Ishikawa (cell line): ENCODE data around the gene KIF26B.

Experiments
- CEBPB ChIP-seq: IDR thresholded peaks from 2 replicates; pipeline ENCODE4 v1.6.1; 2012
- CREB1 ChIP-seq: IDR thresholded peaks from 2 replicates; pipeline ENCODE4 v1.6.1; 2012; ENCODE audit warnings: low read depth
- EGR1 ChIP-seq: IDR thresholded peaks from 2 replicates; pipeline ENCODE4 v1.6.1; 2012
- EP300 ChIP-seq: IDR thresholded peaks from 2 replicates; pipeline ENCODE4 v1.6.1; 2012; ENCODE audit warnings: borderline replicate concordance
- FOXM1 ChIP-seq: IDR thresholded peaks from 2 replicates; pipeline ENCODE4 v1.6.1; 2012; ENCODE audit warnings: low read depth, borderline replicate concordance
- MAX ChIP-seq: IDR thresholded peaks from 2 replicates; pipeline ENCODE4 v1.6.1; 2012
- NFIC ChIP-seq: IDR thresholded peaks from 2 replicates; pipeline ENCODE4 v1.6.1; 2012
- RAD21 ChIP-seq: IDR thresholded peaks from 2 replicates; pipeline ENCODE4 v1.6.1; 2012; ENCODE audit warnings: low read depth
- TAF1 ChIP-seq: IDR thresholded peaks from 2 replicates; pipeline ENCODE4 v1.6.1; 2012; ENCODE audit warnings: low read depth, mild to moderate bottlenecking
- TCF12 ChIP-seq: IDR thresholded peaks from 2 replicates; pipeline ENCODE4 v1.6.1; 2012; ENCODE audit warnings: low read depth
- TEAD4 ChIP-seq: IDR thresholded peaks from 2 replicates; pipeline ENCODE4 v1.6.1; 2012
- USF1 ChIP-seq: IDR thresholded peaks from 2 replicates; pipeline ENCODE4 v1.6.1; 2012
- YY1 ChIP-seq: IDR thresholded peaks from 2 replicates; pipeline ENCODE4 v1.6.1; 2012; ENCODE audit warnings: low read depth
- ZBTB7A ChIP-seq: IDR thresholded peaks from 2 replicates; pipeline ENCODE4 v1.6.1; 2012; ENCODE audit warnings: low read depth
- TF ChIP-seq, protein P1 (sequence below): IDR thresholded peaks from 2 replicates; pipeline ENCODE4 v1.6.1; 2012; ENCODE audit warnings: low read depth, mild to moderate bottlenecking

The KIF26B gene

GRCh38 chr1:245124644-245125043, 30.1 kb upstream of the KIF26B start:
- TF ChIP-seq YY1: no peak
- TF ChIP-seq EGR1: no peak
- TF ChIP-seq TEAD4: no peak
- no peak for TF ChIP-seq NFIC
- TF ChIP-seq EP300: no peak
- TF ChIP-seq TAF1: no peak
- no peak for TF ChIP-seq USF1
- no peak for TF ChIP-seq TCF12
- TF ChIP-seq MAX: no peak
- no peak for TF ChIP-seq ZBTB7A
- TF ChIP-seq CREB1: no peak
- no peak for TF ChIP-seq FOXM1

DNA sequence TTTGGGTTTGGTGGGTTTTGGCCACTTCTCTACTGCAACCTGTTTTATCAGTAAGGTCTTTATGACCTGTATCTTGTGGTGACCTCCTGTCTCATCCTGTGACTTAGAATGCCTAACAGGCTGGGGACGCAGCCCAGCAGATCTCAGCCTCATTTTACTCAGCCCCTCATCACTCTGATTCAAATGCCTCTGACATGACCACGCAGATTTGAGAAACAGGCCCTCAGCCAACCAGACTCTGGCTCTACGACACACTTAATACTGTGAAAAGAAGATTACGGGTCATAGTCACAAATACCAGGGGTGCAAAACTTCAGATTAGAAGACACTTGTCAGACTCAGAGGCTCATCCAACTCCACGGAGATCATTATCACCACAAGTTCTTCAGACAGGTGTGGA, 28.3 kb upstream of the KIF26B start:
- TF ChIP-seq MAX (no peak), TEAD4 (no peak), TCF12 (no peak), EP300 (no peak), CREB1 (no peak), TAF1 (no peak), CEBPB (no peak)

DNA sequence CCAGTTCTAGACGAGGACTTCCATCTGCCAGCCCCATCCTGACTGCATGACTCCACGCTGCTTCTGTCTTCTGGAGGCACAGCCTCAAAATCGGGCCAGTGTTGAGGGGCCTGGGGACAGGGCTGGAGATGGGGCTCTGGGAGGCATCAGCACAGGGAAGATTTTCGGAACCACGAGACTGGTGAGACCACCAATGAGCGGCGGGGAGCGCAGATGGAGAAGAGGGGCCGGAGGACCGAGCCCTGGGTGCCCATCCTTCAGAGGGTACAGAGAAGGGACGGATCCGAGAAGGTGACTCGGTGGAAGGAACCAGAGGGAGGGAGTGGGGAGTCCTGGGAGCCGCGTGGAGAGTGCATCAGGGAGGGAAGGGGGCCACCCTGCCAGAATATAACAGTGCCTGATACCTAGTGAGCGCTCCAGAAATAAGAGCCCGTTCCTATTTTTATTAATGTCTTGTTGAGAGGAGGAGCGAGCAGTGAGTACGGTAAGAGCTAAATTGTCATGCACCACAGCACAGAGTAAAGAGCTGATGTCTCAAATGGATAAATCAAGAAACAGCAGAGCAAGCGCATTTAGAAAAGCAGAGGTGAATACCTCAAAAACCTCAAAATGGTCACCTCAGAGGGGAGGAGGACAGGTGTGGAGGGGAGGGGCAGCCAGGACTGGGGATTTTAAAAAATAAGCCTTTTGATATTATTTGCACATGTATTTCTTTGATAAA, 26.2 kb upstream of the KIF26B start:
- TF ChIP-seq TCF12 (no peak), EGR1 (no peak), TEAD4 (no peak), CEBPB (no peak), CREB1 (no peak), FOXM1 (no peak), YY1 (no peak), TAF1 (no peak), USF1 (no peak)

GRCh38 chr1:245129319-245130240, 25.2 kb upstream of the KIF26B start:
- TF ChIP-seq RAD21 (no peak), EGR1 (no peak), TAF1 (no peak), CREB1 (no peak), USF1 (no peak), MAX (no peak), FOXM1 (no peak)
- TF ChIP-seq, protein P1, sequence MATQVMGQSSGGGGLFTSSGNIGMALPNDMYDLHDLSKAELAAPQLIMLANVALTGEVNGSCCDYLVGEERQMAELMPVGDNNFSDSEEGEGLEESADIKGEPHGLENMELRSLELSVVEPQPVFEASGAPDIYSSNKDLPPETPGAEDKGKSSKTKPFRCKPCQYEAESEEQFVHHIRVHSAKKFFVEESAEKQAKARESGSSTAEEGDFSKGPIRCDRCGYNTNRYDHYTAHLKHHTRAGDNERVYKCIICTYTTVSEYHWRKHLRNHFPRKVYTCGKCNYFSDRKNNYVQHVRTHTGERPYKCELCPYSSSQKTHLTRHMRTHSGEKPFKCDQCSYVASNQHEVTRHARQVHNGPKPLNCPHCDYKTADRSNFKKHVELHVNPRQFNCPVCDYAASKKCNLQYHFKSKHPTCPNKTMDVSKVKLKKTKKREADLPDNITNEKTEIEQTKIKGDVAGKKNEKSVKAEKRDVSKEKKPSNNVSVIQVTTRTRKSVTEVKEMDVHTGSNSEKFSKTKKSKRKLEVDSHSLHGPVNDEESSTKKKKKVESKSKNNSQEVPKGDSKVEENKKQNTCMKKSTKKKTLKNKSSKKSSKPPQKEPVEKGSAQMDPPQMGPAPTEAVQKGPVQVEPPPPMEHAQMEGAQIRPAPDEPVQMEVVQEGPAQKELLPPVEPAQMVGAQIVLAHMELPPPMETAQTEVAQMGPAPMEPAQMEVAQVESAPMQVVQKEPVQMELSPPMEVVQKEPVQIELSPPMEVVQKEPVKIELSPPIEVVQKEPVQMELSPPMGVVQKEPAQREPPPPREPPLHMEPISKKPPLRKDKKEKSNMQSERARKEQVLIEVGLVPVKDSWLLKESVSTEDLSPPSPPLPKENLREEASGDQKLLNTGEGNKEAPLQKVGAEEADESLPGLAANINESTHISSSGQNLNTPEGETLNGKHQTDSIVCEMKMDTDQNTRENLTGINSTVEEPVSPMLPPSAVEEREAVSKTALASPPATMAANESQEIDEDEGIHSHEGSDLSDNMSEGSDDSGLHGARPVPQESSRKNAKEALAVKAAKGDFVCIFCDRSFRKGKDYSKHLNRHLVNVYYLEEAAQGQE: no peak

GRCh38 chr1:245131026-245131393, 23.8 kb upstream of the KIF26B start:
- TF ChIP-seq MAX (no peak), NFIC (no peak), CEBPB (no peak), RAD21 (no peak), EP300 (no peak), EGR1 (no peak), TCF12 (no peak), YY1 (no peak), FOXM1 (no peak)

DNA sequence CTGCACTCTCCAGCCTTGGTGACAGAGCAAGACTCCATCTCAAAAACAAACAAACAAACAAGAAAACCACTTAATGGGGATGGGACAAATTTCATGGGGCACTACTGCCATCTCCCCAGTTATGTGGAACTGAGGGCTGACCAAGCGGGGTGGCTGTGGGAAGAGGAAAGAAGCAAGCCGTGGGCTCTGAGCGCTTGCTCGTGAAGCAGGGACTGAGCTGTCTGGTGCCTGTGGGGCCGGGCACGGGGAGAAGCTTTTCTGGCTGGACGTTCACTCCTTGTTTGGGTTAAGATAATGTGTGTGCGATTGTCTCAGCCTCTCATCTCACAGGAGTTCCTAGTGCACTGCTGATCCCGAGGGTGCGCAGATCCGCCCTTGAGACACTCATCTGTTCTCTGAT, 22.0 kb upstream of the KIF26B start:
- TF ChIP-seq MAX: no peak
- TF ChIP-seq CEBPB: no peak
- no peak for TF ChIP-seq TEAD4
- TF ChIP-seq, protein P1: no peak
- no peak for TF ChIP-seq FOXM1
